Ureter (tissue), 1 donor: ENCODE results near the gene COL6A5. TPM values are rescaled to one million over a fixed set of nuclear protein-coding genes. Genes with fewer than 3 reads are reported as not detected.
"Not testable (repeated sequence)": the region's sequence is repeated elsewhere in the genome, so short reads cannot be mapped to it uniquely, and the experiment has no call there.

Experiments used
- DNase-seq: peaks from one replicate; pipeline ENCODE4 v3.0.0-alpha.2; 2020; ENCODE audit warnings: low spot score
- total RNA-seq: library from RNA; stranded (reverse); gene quantifications from one replicate; pipeline ENCODE4 v1.2.4, GENCODE V29; 2023
- donor health status: DM: yes; HTN: yes; CAD: no.

COL6A5 gene
- total RNA-seq, 1 donor from 2014 or later, result not detected

- DNase-seq, result no peak
Observed at GRCh38 chr3:130389743-130390478, 44.4 kb downstream of the COL6A5 start.

- no peak for DNase-seq
Observed at GRCh38 chr3:130392266-130392665, 46.8 kb downstream of the COL6A5 start.

GRCh38 chr3:130393594-130393993, 48.1 kb downstream of the COL6A5 start:
- DNase-seq, result no peak

GRCh38 chr3:130395331-130395730, 49.9 kb downstream of the COL6A5 start:
- DNase-seq, result no peak

- DNase-seq, result no peak
Observed at GRCh38 chr3:130395916-130396315, 50.4 kb downstream of the COL6A5 start.

GRCh38 chr3:130404401-130404800, 58.9 kb downstream of the COL6A5 start:
- no peak for DNase-seq

GRCh38 chr3:130405956-130406355, 60.5 kb downstream of the COL6A5 start:
- no peak for DNase-seq

GRCh38 chr3:130408253-130408652, 62.8 kb downstream of the COL6A5 start:
- DNase-seq, result not testable (repeated sequence)

- DNase-seq, result no peak
Observed at GRCh38 chr3:130411320-130411719, 65.8 kb downstream of the COL6A5 start.

GRCh38 chr3:130412991-130413560, 67.6 kb downstream of the COL6A5 start:
- no peak for DNase-seq

GRCh38 chr3:130414457-130414856, 69.0 kb downstream of the COL6A5 start:
- DNase-seq, result no peak

GRCh38 chr3:130420466-130420865, 75.0 kb downstream of the COL6A5 start:
- no peak for DNase-seq

- DNase-seq, result no peak
Observed at GRCh38 chr3:130423064-130423463, 77.6 kb downstream of the COL6A5 start.

GRCh38 chr3:130424837-130425236, 79.4 kb downstream of the COL6A5 start:
- DNase-seq, result no peak

- DNase-seq, result no peak
Observed at GRCh38 chr3:130425484-130425883, 80.0 kb downstream of the COL6A5 start.

GRCh38 chr3:130426206-130426605, 80.7 kb downstream of the COL6A5 start:
- DNase-seq, result no peak

GRCh38 chr3:130428871-130429712, 83.6 kb downstream of the COL6A5 start:
- DNase-seq, result no peak

GRCh38 chr3:130429713-130430023, 84.2 kb downstream of the COL6A5 start:
- no peak for DNase-seq

GRCh38 chr3:130430266-130430665, 84.8 kb downstream of the COL6A5 start:
- no peak for DNase-seq

- not testable (repeated sequence) for DNase-seq
Observed at GRCh38 chr3:130432086-130432485, 86.6 kb downstream of the COL6A5 start.

- DNase-seq, result no peak
Observed at GRCh38 chr3:130433306-130433705, 87.8 kb downstream of the COL6A5 start.

GRCh38 chr3:130442284-130442683, 96.8 kb downstream of the COL6A5 start:
- DNase-seq, result no peak

- not testable (repeated sequence) for DNase-seq
Observed at GRCh38 chr3:130446840-130447239, 101.4 kb downstream of the COL6A5 start.
